Keratinocyte (primary cell): ENCODE measurements around the gene BRD2. TPM values are rescaled to one million over a fixed set of nuclear protein-coding genes. Genes with fewer than 3 reads are reported as not detected.

Experiments used
- DNase-seq: peaks from one replicate; pipeline ENCODE4 v3.0.0-alpha.2; 2011; ENCODE audit warnings: low read depth, missing footprints, low spot score
- FAIRE-seq: peaks from 2 replicates; lab custom pipeline; 2011; peaks lifted over from hg19 to GRCh38; lab: Jason Lieb, UNC
- H2AFZ ChIP-seq: 2 replicates; pipeline ENCODE4 v1.6.0; 2012; ENCODE audit warnings: low read length, control low read depth, inconsistent platforms; ENCODE audit not compliant: control insufficient read depth
- H3K27ac ChIP-seq: 2 replicates; pipeline ENCODE4 v1.5.1; 2011; ENCODE audit warnings: low read length; ENCODE audit not compliant: control insufficient read depth, insufficient read depth
- H3K27me3 ChIP-seq: 3 replicates; pipeline ENCODE4 v1.6.0; 2011; ENCODE audit warnings: low read length; ENCODE audit not compliant: control insufficient read depth, insufficient read depth; ENCODE audit errors: extremely low read depth
- H3K36me3 ChIP-seq, 2 experiments: 2 replicates in 1 of 2; 3 replicates in 1 of 2; pipeline ENCODE4 v1.5.1; 2011; ENCODE audit warnings: low read length in 2 of 2, mild to moderate bottlenecking in 1 of 2; ENCODE audit not compliant: control insufficient read depth in 2 of 2, insufficient read depth in 2 of 2; ENCODE audit errors: extremely low read depth in 1 of 2
- H3K4me1 ChIP-seq: 3 replicates; pipeline ENCODE4 v1.5.1; 2011; ENCODE audit warnings: low read length; ENCODE audit not compliant: control insufficient read depth, insufficient read depth; ENCODE audit errors: extremely low read depth
- H3K4me2 ChIP-seq: 3 replicates; pipeline ENCODE4 v1.6.0; 2011; ENCODE audit warnings: low read depth, low read length; ENCODE audit not compliant: control insufficient read depth, insufficient read depth; ENCODE audit errors: extremely low read depth
- H3K4me3 ChIP-seq, 3 experiments: fragments of 200-600 bp in 1 of 3; sonication (generic) in 1 of 3; 2 replicates in 2 of 3; 3 replicates in 1 of 3; pipeline ENCODE4 v1.5.1; 2011 to 2016; ENCODE audit warnings: low read length in 3 of 3, mild to moderate bottlenecking in 3 of 3, control low read depth in 2 of 3, inconsistent platforms in 1 of 3, low read depth in 1 of 3, mixed read lengths in 1 of 3, mixed run types in 1 of 3, moderate library complexity in 1 of 3; ENCODE audit not compliant: control insufficient read depth in 2 of 3, insufficient read depth in 2 of 3; ENCODE audit errors: extremely low read depth in 1 of 3
- H3K79me2 ChIP-seq: 2 replicates; pipeline ENCODE4 v1.6.0; 2012; ENCODE audit warnings: low read length; ENCODE audit not compliant: control insufficient read depth, insufficient read depth
- H3K9ac ChIP-seq: 3 replicates; pipeline ENCODE4 v1.6.0; 2011; ENCODE audit warnings: low read length; ENCODE audit not compliant: control insufficient read depth, insufficient read depth; ENCODE audit errors: extremely low read depth
- H3K9me1 ChIP-seq: 3 replicates; pipeline ENCODE4 v1.6.0; 2011; ENCODE audit warnings: low read length; ENCODE audit not compliant: control insufficient read depth, insufficient read depth; ENCODE audit errors: extremely low read depth
- H3K9me3 ChIP-seq: 2 replicates; pipeline ENCODE4 v1.5.1; 2012; ENCODE audit warnings: low read depth, low read length; ENCODE audit not compliant: control insufficient read depth
- H4K20me1 ChIP-seq: 3 replicates; pipeline ENCODE4 v1.6.0; 2011; ENCODE audit warnings: low read length; ENCODE audit not compliant: control insufficient read depth, insufficient read depth; ENCODE audit errors: extremely low read depth
- CTCF ChIP-seq, 3 experiments: IDR thresholded peaks in 1 of 3; conservative IDR thresholded peaks in 1 of 3; optimal IDR thresholded peaks in 1 of 3; 2 replicates in 2 of 3; 3 replicates in 1 of 3; pipeline versions ENCODE3 to v1.5.1; 2011; ENCODE audit warnings: low read length in 3 of 3, mild to moderate bottlenecking in 3 of 3, moderate library complexity in 2 of 3, control low read depth in 1 of 3, inconsistent platforms in 1 of 3; ENCODE audit not compliant: insufficient read depth in 2 of 3; ENCODE audit errors: extremely low read depth in 1 of 3
- EZH2 ChIP-seq: IDR thresholded peaks from one replicate; pipeline ENCODE4 v1.6.1; 2012; ENCODE audit warnings: inconsistent platforms, mild to moderate bottlenecking, low read length, moderate library complexity
- dilution Hi-C: fragments of 300-500 bp; cut with MboI; formaldehyde crosslinking; loops from one replicate; pipeline ENCODE4 v1.7.0; 2020; ENCODE audit warnings: low sequenced_read_pairs; ENCODE audit not compliant: extremely low pct_ligation_motif_present
- polyA plus RNA-seq, 5 experiments: library from polyadenylated mRNA; depleted of rRNA in 3 of 5; stranded (reverse) in 3 of 5; stranded (forward) in 1 of 5; unstranded in 1 of 5; fragments of >200 nt; gene quantifications; 1 replicate in 1 of 5; 2 replicates in 3 of 5; 3 replicates in 1 of 5; pipeline versions ENCODE4 v1.2.1 to v1.2.3, GENCODE V29; 2011 to 2012; ENCODE audit warnings: missing spikeins in 2 of 5, low read depth in 1 of 5, low replicate concordance in 1 of 5

The BRD2 gene
- polyA plus RNA-seq, 1 donor (not counting 4 experiments of a cell fraction or from before 2014, with no cell fraction given), result 121 TPM

GRCh38 chr6:33018904-33019303 lies 50.5 kb downstream of the BRD2 start:
- no peak overlapping the region for H3K9ac ChIP-seq
- no peaks in the 10 kb centered on the region for H4K20me1 ChIP-seq
- no peak overlapping the region for H3K27ac ChIP-seq
- no peaks in the 10 kb centered on the region for H3K4me1 ChIP-seq
- H3K36me3 ChIP-seq, result no peaks in the 10 kb centered on the region
- no peaks in the 10 kb centered on the region for H3K79me2 ChIP-seq
- H3K9me3 ChIP-seq, result no peaks in the 10 kb centered on the region
- H2AFZ ChIP-seq, result no peak overlapping the region
- TF ChIP-seq CTCF (optimal IDR thresholded peaks at IDR 0.05 in 1 of 3, IDR thresholded peaks at IDR 0.05 in 1 of 3, conservative IDR thresholded peaks at IDR 0.05 in 1 of 3; ENCODE audit: extremely low read depth in 1 of 3, insufficient read depth in 2 of 3, low read length in 3 of 3) (no peak), EZH2 (no peak)
- dilution Hi-C loops, result no loop called here
- FAIRE-seq, result no peak
- H3K9me1 ChIP-seq, result no peaks in the 10 kb centered on the region
- H3K4me3 ChIP-seq, result peak overlapping the region in 1 of 3 experiments; percentile 36
- H3K4me2 ChIP-seq, result peak overlapping the region; percentile 51
- no peak for DNase-seq
- peaks cover 19% of the 10 kb centered on the region for H3K27me3 ChIP-seq

GRCh38 chr6:33019372-33019771 lies 51.0 kb downstream of the BRD2 start:
- FAIRE-seq, result no peak
- Histone ChIP-seq H3K9me1 (no peaks in the 10 kb centered on the region), H3K79me2 (no peaks in the 10 kb centered on the region), H3K36me3 (no peaks in the 10 kb centered on the region), H3K4me1 (no peaks in the 10 kb centered on the region), H4K20me1 (no peaks in the 10 kb centered on the region), H2AFZ (no peak overlapping the region), H3K27me3 (peaks cover 18% of the 10 kb centered on the region), H3K9me3 (no peaks in the 10 kb centered on the region), H3K27ac (no peak overlapping the region), H3K4me2 (no peak overlapping the region), H3K4me3 (no peak overlapping the region), H3K9ac (no peak overlapping the region)
- dilution Hi-C loops, result no loop called here
- no peak for TF ChIP-seq CTCF (optimal IDR thresholded peaks at IDR 0.05 in 1 of 3, IDR thresholded peaks at IDR 0.05 in 1 of 3, conservative IDR thresholded peaks at IDR 0.05 in 1 of 3; ENCODE audit: extremely low read depth in 1 of 3, insufficient read depth in 2 of 3, low read length in 3 of 3)
- TF ChIP-seq EZH2, result no peak
- DNase-seq, result no peak
